Measurements from ENCODE around the gene RELA. TPM values are rescaled to one million over a fixed set of nuclear protein-coding genes. Genes with fewer than 3 reads are reported as not detected.
A peak's percentile ranks its signal among the peaks of the same experiment; 100 is the strongest.
"Not testable (repeated sequence)": the region's sequence is repeated elsewhere in the genome, so short reads cannot be mapped to it uniquely, and the experiment has no call there.

The RELA gene
- total RNA-seq (2014; rRNA removed; shearing (Covaris generic)) = 33.3 and 34.2 TPM in 2 replicates

GRCh38 chr11:65662799-65663638, at the start of gene RELA:
RELA (minus strand) TSS chr11:65662916; CDS start chr11:65662832, 84 bp downstream.
- DNase-seq (ENCODE audit: low read depth) = peak; percentile 94

DNA sequence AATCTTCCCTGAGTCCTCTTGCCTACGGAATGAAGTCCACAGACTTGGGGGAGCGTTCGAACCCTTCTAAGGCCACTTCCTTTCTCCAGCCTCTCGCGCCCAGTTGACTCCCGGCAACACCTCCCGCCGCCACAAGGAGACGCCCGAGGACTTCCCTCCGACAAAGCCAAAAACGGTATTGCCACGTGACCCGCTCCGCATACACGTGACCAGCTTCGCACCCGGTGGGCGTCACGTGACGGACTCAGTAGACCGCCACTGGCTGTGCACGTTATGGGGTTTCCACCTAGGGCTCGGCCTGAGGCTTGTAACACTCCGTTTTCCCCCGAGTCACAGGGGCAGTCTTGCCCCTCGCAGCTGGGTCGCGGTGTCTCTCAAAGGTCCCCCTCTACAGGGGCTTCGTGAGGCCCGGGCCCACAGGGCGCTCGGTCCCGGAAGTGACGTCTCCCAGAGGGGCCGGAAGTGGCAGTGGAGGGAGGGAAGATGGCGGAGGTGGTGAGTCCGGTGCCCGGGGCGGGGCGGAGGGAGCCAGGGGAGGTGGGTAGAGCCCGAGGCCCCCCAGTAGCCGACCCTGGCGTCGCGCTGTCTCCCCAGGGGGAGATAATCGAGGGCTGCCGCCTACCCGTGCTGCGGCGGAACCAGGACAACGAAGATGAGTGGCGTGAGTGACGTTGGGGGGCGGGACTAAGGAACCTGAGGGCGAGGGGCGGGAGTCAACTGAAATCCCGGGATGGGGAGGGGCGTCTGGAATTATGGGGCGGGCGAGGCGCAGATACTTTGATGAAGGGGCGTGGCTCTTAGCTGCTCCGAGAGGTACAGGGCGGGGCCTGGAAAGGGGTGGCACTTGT, 49.3 kb upstream of the RELA start, which contains the start of gene KAT5:
TSS of gene KAT5 (plus strand) at position 468 of the 848 bp plus-strand sequence. CDS start at position 484, 16 bp downstream.
- peak; percentile 97 for DNase-seq (ENCODE audit: low read depth)

DNA sequence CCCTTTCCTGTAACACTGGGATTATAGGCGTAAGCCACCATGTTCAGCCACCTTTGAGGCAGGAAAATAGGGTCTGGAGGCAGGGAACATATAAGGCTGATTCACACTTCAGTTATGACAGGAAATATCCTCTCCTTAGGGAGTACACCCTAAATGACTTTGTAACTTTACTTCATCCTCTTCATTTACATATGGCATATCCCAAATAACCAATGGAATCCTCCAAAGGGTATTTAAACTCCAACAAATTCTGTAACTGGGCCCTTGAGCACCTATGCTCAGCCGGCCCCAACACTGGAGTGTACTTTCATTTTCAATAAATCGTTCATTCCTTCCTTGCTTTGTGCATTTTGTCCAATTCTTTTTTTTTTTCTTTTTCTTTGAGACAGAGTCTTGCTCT, 47.7 kb upstream of the RELA start:
- peak; percentile 49 for DNase-seq (ENCODE audit: low read depth)

GRCh38 chr11:65709661-65710060, 46.9 kb upstream of the RELA start:
- peak; percentile 44 for DNase-seq (ENCODE audit: low read depth)

DNA sequence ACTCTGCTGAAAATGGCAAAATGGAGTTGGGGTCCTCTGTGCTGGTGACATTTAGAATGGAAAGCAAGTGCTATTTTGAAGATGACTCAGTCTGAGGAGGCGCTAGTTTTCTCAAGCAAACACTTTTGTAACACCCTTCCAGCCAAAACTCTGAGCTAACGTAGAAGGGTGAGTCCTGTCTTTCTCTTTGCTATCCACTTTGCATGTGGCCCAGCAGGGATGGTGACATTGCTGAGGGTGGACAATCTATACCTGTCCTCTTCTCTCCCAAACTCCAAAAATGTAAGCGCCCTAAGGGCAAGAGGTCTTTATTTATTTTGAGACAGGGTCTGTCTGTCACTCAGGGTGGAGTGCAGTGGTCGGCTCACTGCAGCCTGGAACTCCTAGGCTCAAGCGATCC, 45.7 kb upstream of the RELA start:
- DNase-seq (ENCODE audit: low read depth) = no peak

- not testable (repeated sequence) for DNase-seq (ENCODE audit: low read depth)
These were observed 44.3 kb upstream of the RELA start for GRCh38 chr11:65707002-65707401.

DNA sequence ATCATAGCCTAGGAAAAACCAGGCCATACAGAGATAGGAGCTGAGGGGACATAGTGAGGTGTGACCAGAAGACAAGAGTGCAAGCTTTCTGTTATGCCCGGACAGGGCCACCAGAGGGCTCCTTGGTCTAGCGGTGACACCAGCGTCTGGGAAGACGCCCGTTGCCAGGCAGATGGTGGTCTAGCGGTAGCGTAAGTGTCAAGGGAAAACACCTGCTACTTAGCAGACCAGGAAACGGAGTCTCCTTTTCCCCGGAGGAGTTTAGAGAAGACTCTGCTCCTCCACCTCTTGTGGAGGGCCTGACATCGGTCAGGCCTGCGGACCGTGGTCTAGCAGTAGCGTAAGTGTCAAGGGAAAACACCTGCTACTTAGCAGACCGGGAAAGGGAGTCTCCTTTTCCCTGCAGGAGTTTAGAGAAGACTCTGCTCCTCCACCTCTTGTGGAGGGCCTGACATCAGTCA, 43.6 kb upstream of the RELA start:
- DNase-seq (ENCODE audit: low read depth) = peak; percentile 49

DNA sequence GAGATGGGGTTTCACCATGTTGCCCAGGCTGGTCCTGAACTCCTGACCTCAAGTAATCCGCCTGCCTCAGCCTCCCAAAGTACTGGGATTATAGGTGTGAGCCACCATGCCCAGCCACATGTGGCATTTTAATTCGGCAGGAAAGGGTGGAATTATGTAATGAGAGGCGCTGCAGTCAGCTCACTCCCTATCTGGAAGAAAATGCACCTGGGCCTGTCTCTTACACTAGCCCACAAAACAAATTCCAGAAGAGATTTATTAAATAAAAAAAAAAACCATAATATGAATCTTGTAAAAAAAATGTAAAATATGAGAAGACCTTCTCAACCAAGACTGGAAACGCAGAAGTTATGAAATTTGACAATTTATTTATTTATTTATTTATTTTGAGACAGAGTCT, 41.1 kb upstream of the RELA start:
- DNase-seq (ENCODE audit: low read depth) = no peak

DNA sequence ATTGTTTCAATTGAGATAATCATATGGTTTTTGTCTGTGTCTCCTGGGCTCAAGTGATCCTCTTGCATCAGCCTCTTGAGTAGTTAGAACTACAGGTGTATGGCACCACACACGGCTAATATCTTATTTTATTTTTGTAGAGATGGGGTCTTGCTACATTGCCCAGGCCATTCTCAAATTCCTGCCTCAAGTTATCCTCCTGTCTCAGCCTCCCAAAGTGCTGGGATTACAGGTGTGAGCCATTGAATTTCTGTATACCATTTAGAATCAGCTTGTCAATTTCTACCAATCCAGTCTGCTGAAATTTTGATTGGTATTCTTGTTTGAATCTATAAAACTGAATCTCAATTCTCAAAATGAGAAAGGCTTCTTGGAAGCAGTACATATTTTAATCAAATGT, 39.0 kb upstream of the RELA start:
- no peak for DNase-seq (ENCODE audit: low read depth)

- DNase-seq (ENCODE audit: low read depth) = peak; percentile 29
These were observed 37.7 kb upstream of the RELA start for GRCh38 chr11:65700399-65700798.

GRCh38 chr11:65699306-65699705, 36.6 kb upstream of the RELA start:
- DNase-seq (ENCODE audit: low read depth) = no peak

- no peak for DNase-seq (ENCODE audit: low read depth)
These were observed 35.5 kb upstream of the RELA start for GRCh38 chr11:65698205-65698604.

- DNase-seq (ENCODE audit: low read depth) = no peak
These were observed 34.3 kb upstream of the RELA start for GRCh38 chr11:65696802-65697552.

DNA sequence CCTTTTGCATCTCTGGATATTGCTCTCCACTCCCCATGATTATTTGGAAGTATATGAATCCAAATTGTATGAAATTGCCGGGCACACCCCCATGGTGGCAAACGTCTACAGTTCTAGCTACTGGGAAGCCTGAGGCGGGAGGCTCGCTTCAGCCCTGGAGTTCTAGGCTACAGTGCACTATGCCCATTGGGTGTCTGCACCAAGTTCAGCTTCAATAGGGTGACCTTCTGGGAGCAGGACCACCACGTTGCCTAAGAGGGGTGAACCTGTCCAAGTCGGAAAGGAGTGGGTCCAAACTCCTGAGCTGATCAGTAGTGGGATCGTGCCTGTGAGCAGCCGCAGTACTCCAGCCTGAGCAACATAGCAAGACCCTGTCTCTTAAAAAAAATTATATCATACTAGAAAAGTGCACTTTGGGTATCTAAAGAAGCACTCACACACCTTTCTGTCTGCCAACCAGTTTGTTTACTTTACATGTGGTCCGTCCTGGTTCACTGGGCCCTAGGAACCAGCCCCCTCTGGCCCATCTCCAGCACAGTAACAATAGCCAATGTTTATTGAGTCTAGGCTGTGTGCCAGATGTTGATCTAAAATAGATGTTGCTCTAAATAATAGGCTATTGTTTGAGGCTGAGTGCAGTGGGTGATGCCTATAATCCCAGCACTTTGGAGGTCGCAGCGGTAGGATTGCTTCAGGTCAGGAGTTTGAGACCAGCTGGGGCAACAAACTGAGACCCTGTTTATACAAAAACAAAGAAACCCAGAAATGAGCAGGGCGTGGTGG, 32.9 kb upstream of the RELA start:
- peak; percentile 31 for DNase-seq (ENCODE audit: low read depth)

GRCh38 chr11:65692367-65692766, 29.7 kb upstream of the RELA start:
- DNase-seq (ENCODE audit: low read depth) = no peak

GRCh38 chr11:65691847-65692246, 29.1 kb upstream of the RELA start:
- not testable (repeated sequence) for DNase-seq (ENCODE audit: low read depth)

DNA sequence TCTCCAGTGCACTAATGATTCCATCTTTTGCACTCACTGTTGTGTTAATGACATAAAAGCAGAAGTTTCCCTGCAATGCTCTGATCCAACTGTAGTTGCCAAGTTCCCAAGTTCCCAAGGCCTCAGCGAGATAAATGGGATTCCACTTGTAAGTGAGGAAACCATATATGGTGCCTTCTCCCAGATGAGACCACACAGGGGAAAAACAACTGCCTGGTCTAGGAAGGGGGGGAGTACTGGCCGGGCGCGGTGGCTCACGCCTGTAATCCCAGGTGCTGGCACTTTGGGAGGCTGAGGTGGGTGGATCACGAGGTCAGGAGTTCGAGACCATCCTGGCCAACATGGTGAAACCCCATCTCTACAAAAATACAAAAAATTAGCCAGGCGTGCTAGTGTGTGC, 23.3 kb upstream of the RELA start:
- no peak for DNase-seq (ENCODE audit: low read depth)

DNA sequence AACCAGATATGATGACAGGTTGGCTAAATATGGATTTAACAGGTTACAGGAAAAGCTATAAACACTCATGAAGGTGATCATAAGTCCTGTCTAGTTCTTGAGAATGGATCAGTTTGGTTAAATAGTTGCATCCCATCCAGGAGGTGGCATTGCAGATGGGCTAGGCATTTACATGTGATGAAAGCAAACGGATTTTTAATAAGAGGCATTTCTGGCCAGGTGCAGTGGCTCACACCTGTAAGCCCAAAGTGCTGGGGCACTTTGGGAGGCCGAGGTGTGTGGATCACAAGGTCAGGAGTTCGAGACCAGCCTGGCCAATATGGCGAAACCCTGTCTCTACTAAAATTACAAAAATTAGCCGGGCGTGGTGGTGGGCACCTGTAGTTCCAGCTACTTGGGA, 20.8 kb upstream of the RELA start:
- not testable (repeated sequence) for DNase-seq (ENCODE audit: low read depth)

- DNase-seq (ENCODE audit: low read depth) = no peak
These were observed 17.6 kb upstream of the RELA start for GRCh38 chr11:65680192-65680743.

- DNase-seq (ENCODE audit: low read depth) = no peak
These were observed 10.3 kb upstream of the RELA start for GRCh38 chr11:65672982-65673381.

Data from RPMI7951 (cell line).